Natural killer cell (primary cell): Measurements from ENCODE around the gene KRT35. TPM values are rescaled to one million over a fixed set of nuclear protein-coding genes. Genes with fewer than 3 reads are reported as not detected.

Experiments
- ATAC-seq, 3 donors: fragments of 150-1000 bp in 2 of 3; fragments of 200-7000 bp in 1 of 3; cut with Tn5 transposase; 1 replicate in 1 of 3; 2 replicates in 2 of 3; pipeline ENCODE4 v1.10.0; 2021; ENCODE audit warnings: mild to moderate bottlenecking in 2 of 3, moderate library complexity in 2 of 3
- DNase-seq, 2 donors: peaks; one replicate each; pipeline versions ENCODE4 v3.0.0 to v3.0.0-alpha.2; 2013 to 2021; ENCODE audit warnings: mixed read lengths in 1 of 2
- H3K27ac ChIP-seq: one replicate; pipeline ENCODE4 v1.5.1; 2013; ENCODE audit warnings: mild to moderate bottlenecking, low read length
- H3K27me3 ChIP-seq: one replicate; pipeline ENCODE4 v1.6.1; 2013; ENCODE audit warnings: low read length; ENCODE audit not compliant: control insufficient read depth, insufficient read depth
- H3K36me3 ChIP-seq: one replicate; pipeline ENCODE4 v1.6.1; 2013; ENCODE audit warnings: low read length; ENCODE audit not compliant: control insufficient read depth, insufficient read depth
- H3K4me1 ChIP-seq: one replicate; pipeline ENCODE4 v1.6.1; 2013; ENCODE audit warnings: low read length; ENCODE audit not compliant: control insufficient read depth, insufficient read depth
- H3K4me3 ChIP-seq: one replicate; pipeline ENCODE4 v1.5.1; 2013; ENCODE audit warnings: low read length
- H3K9me3 ChIP-seq: one replicate; pipeline ENCODE4 v1.6.1; 2013; ENCODE audit warnings: low read length; ENCODE audit not compliant: control insufficient read depth, insufficient read depth
- H3K27ac Mint-ChIP-seq, 2 donors: one replicate each; pipeline ENCODE4 v1.8.0; 2022; ENCODE audit warnings: mild to moderate bottlenecking in 2 of 2, mixed read lengths in 2 of 2, moderate library complexity in 1 of 2
- H3K27me3 Mint-ChIP-seq, 2 donors: one replicate each; pipeline ENCODE4 v1.8.0; 2022; ENCODE audit warnings: low read depth in 2 of 2, mixed read lengths in 2 of 2
- H3K36me3 Mint-ChIP-seq: one replicate; pipeline ENCODE4 v1.8.0; 2022; ENCODE audit warnings: mixed read lengths
- H3K4me1 Mint-ChIP-seq, 2 donors: one replicate each; pipeline ENCODE4 v1.8.0; 2022; ENCODE audit warnings: mixed read lengths in 2 of 2
- H3K4me3 Mint-ChIP-seq: one replicate; pipeline ENCODE4 v1.8.0; 2022; ENCODE audit warnings: mild to moderate bottlenecking, moderate library complexity, mixed read lengths
- H3K9me3 Mint-ChIP-seq, 2 donors: one replicate each; pipeline ENCODE4 v1.8.0; 2022; ENCODE audit warnings: mixed read lengths in 2 of 2
- CTCF ChIP-seq: fragments of 200-600 bp; IDR thresholded peaks from one replicate; pipeline ENCODE4 v1.8.0; 2022; ENCODE audit warnings: antibody characterized with exemption
- WGBS: methylation state at CpG from one replicate; pipeline ENCODE4 v1.1.7; 2013; ENCODE audit warnings: missing lambda C conversion rate; ENCODE audit not compliant: insufficient coverage; 5-methylcytosine and 5-hydroxymethylcytosine counted together
- intact Hi-C: fragments of 100-400 bp; cut with micrococcal nuclease; formaldehyde crosslinking; loops from one replicate; pipeline ENCODE4 v1.14.2; 2022
- total RNA-seq, 4 donors: library from RNA; stranded (reverse); fragments of 120-200 nt in 1 of 4; gene quantifications; one replicate each; pipeline versions ENCODE4 v1.2.3 to v1.2.4, GENCODE V29; 2013 to 2022

The KRT35 gene
- total RNA-seq, 3 donors from 2014 or later (not counting 1 experiment from before 2014, with no cell fraction given): not detected

- peaks cover 26% of the 10 kb centered on the region for H3K4me1 ChIP-seq
- no peak overlapping the region for H3K27ac ChIP-seq
- no peaks in the 10 kb centered on the region for H3K4me1 Mint-ChIP-seq
- H3K36me3 Mint-ChIP-seq: no peaks in the 10 kb centered on the region
- no peak for TF ChIP-seq CTCF
- ATAC-seq (no peak), DNase-seq (no peak)
- no peak overlapping the region for H3K4me3 ChIP-seq
- 77% methylated on average over 2 of the region's 2 CpGs for WGBS
- no peaks in the 10 kb centered on the region for H3K9me3 ChIP-seq
- no peak overlapping the region for H3K27ac Mint-ChIP-seq
- no peaks in the 10 kb centered on the region for H3K27me3 ChIP-seq
- H3K4me3 Mint-ChIP-seq: no peak overlapping the region
- intact Hi-C loops: no loop called here
- H3K9me3 Mint-ChIP-seq: no peaks in the 10 kb centered on the region
- no peaks in the 10 kb centered on the region for H3K36me3 ChIP-seq
- H3K27me3 Mint-ChIP-seq: peaks cover 6 to 7% of the 10 kb centered on the region in 2 donors
Observed at GRCh38 chr17:41494524-41494923, 13.6 kb upstream of the KRT35 start.

- no peak overlapping the region for H3K27ac Mint-ChIP-seq
- Histone ChIP-seq H3K4me1 (peaks cover 20% of the 10 kb centered on the region), H3K4me3 (no peak overlapping the region), H3K27ac (no peak overlapping the region), H3K9me3 (no peaks in the 10 kb centered on the region), H3K36me3 (no peaks in the 10 kb centered on the region), H3K27me3 (no peaks in the 10 kb centered on the region)
- H3K36me3 Mint-ChIP-seq: no peaks in the 10 kb centered on the region
- DNase-seq (no peak), ATAC-seq (no peak)
- H3K4me3 Mint-ChIP-seq: no peak overlapping the region
- no peaks in the 10 kb centered on the region for H3K27me3 Mint-ChIP-seq
- no peaks in the 10 kb centered on the region for H3K4me1 Mint-ChIP-seq
- intact Hi-C loops: no loop called here
- 74% methylated on average over 4 of the region's 4 CpGs for WGBS
- no peak for TF ChIP-seq CTCF
- H3K9me3 Mint-ChIP-seq: no peaks in the 10 kb centered on the region
Observed at GRCh38 chr17:41492771-41493170, 11.8 kb upstream of the KRT35 start.

GRCh38 chr17:41492351-41492750, 11.4 kb upstream of the KRT35 start:
- no peaks in the 10 kb centered on the region for H3K27me3 ChIP-seq
- DNase-seq (no peak), ATAC-seq (no peak)
- no peaks in the 10 kb centered on the region for H3K9me3 ChIP-seq
- Mint-ChIP-seq H3K4me1 (no peaks in the 10 kb centered on the region), H3K4me3 (no peak overlapping the region), H3K27ac (no peak overlapping the region), H3K9me3 (no peaks in the 10 kb centered on the region), H3K27me3 (no peaks in the 10 kb centered on the region), H3K36me3 (no peaks in the 10 kb centered on the region)
- 74% methylated on average over 6 of the region's 6 CpGs for WGBS
- H3K27ac ChIP-seq: no peak overlapping the region
- H3K4me1 ChIP-seq: peaks cover 16% of the 10 kb centered on the region
- H3K36me3 ChIP-seq: no peaks in the 10 kb centered on the region
- no peak for TF ChIP-seq CTCF
- intact Hi-C loops: no loop called here
- no peak overlapping the region for H3K4me3 ChIP-seq

GRCh38 chr17:41491476-41491875, 10.5 kb upstream of the KRT35 start:
- intact Hi-C loops: no loop called here
- no peaks in the 10 kb centered on the region for H3K9me3 Mint-ChIP-seq
- no peaks in the 10 kb centered on the region for H3K36me3 ChIP-seq
- 92% methylated on average over 2 of the region's 2 CpGs for WGBS
- H3K27ac Mint-ChIP-seq: no peak overlapping the region
- H3K4me1 Mint-ChIP-seq: no peaks in the 10 kb centered on the region
- no peak overlapping the region for H3K4me3 ChIP-seq
- DNase-seq (no peak), ATAC-seq (no peak)
- H3K27me3 Mint-ChIP-seq: no peaks in the 10 kb centered on the region
- peaks cover 7% of the 10 kb centered on the region for H3K4me1 ChIP-seq
- H3K9me3 ChIP-seq: no peaks in the 10 kb centered on the region
- H3K36me3 Mint-ChIP-seq: no peaks in the 10 kb centered on the region
- H3K4me3 Mint-ChIP-seq: no peak overlapping the region
- H3K27me3 ChIP-seq: no peaks in the 10 kb centered on the region
- H3K27ac ChIP-seq: no peak overlapping the region
- no peak for TF ChIP-seq CTCF
